Measurements from ENCODE around the gene LMO7. TPM values are rescaled to one million over a fixed set of nuclear protein-coding genes. Genes with fewer than 3 reads are reported as not detected.

LMO7 gene
- total RNA-seq, 1 experiment from 2014 or later, result 20.4 TPM

GRCh38 chr13:75620020-75620419, 16.1 kb upstream of the LMO7 start:
- DNase-seq, result no peak
- H3K27me3 Mint-ChIP-seq (ENCODE audit: low read depth), result no peaks in the 10 kb centered on the region
- no peak overlapping the region for H3K4me3 Mint-ChIP-seq
- H3K4me1 Mint-ChIP-seq, result no peaks in the 10 kb centered on the region; a peak in 1 of 4 replicates
- no peak overlapping the region for H4K8ac ChIP-seq (replicated peaks; ENCODE audit: insufficient read length, low read depth, low read length)
- no peaks in the 10 kb centered on the region for H3K79me1 ChIP-seq (ENCODE audit: insufficient read depth, low read depth, low read length, poor library complexity, severe bottlenecking)
- WGBS (ENCODE audit: extremely low coverage, insufficient read length, low lambda C conversion rate), result no CpG with 5 or more reads among the region's 1 CpG
- no peak overlapping the region for H2BK12ac ChIP-seq (ENCODE audit: insufficient read length, low read depth, low read length)
- H3K79me2 ChIP-seq (ENCODE audit: insufficient read depth, low read length), result no peaks in the 10 kb centered on the region
- H3K9me3 Mint-ChIP-seq, result no peaks in the 10 kb centered on the region
- no peak overlapping the region for H2BK20ac ChIP-seq (ENCODE audit: low read depth, low read length, poor library complexity, severe bottlenecking)
- no peak overlapping the region for H4K5ac ChIP-seq (ENCODE audit: insufficient read length, low read depth, low read length)
- H4K20me1 ChIP-seq (ENCODE audit: control insufficient read depth, insufficient read depth, insufficient read length), result no peaks in the 10 kb centered on the region
- no peak overlapping the region for H2BK5ac ChIP-seq (ENCODE audit: insufficient read length, low read length)
- no peak overlapping the region for H3K4ac ChIP-seq (ENCODE audit: low read depth, low read length)
- H3K4me1 ChIP-seq (ENCODE audit: insufficient read depth, low read length), result no peaks in the 10 kb centered on the region
- peaks cover 0 to 2% (median 0%) of the 10 kb centered on the region in 3 experiments; a peak in 1 of 7 replicates for H3K36me3 Mint-ChIP-seq (ENCODE audit: insufficient read depth in 1 of 3, low read depth in 3 of 3)
- H3K4me2 ChIP-seq (ENCODE audit: insufficient read depth, insufficient read length, low read length), result no peak overlapping the region
- no peak overlapping the region for H4K91ac ChIP-seq (ENCODE audit: insufficient read length, low read depth, low read length)
- H3K27ac Mint-ChIP-seq, result no peak overlapping the region
- no peak for TF ChIP-seq CTCF (conservative IDR thresholded peaks at IDR 0.05)
- H3K56ac ChIP-seq (ENCODE audit: insufficient read length, low read depth, low read length), result no peak overlapping the region
- H3T11ph ChIP-seq (ENCODE audit: low read length), result no peak overlapping the region
- no peak overlapping the region for H2BK120ac ChIP-seq (ENCODE audit: low read depth, low read length, poor library complexity, severe bottlenecking)
- H2BK15ac ChIP-seq (ENCODE audit: low read depth, low read length), result no peak overlapping the region
- H3K9me3 ChIP-seq (ENCODE audit: control insufficient read depth, low read depth, low read length), result no peaks in the 10 kb centered on the region
- H3K27me3 ChIP-seq (ENCODE audit: insufficient read depth, low read length), result no peaks in the 10 kb centered on the region
- no peak overlapping the region for H3K14ac ChIP-seq (ENCODE audit: insufficient read depth, low read length)
- no peak overlapping the region for H2AK5ac ChIP-seq (ENCODE audit: insufficient read length, low read length)
- H3K23ac ChIP-seq (ENCODE audit: insufficient read length, low read depth, low read length), result no peak overlapping the region
- no peak overlapping the region for H3K18ac ChIP-seq (ENCODE audit: insufficient read length, low read depth, low read length)
- H3K23me2 ChIP-seq (ENCODE audit: insufficient read length, low read depth, low read length, poor library complexity, severe bottlenecking), result no peaks in the 10 kb centered on the region
- H2AFZ ChIP-seq (ENCODE audit: low read length), result no peak overlapping the region
- H3K9ac ChIP-seq (ENCODE audit: extremely low read depth, insufficient read length, low read length), result no peak overlapping the region
- no peak overlapping the region for H3K27ac ChIP-seq (ENCODE audit: insufficient read length, low read depth, low read length)
